OCI-LY1 (cell line): ENCODE results near the gene RABGEF1.

Experiments
- EZH2 ChIP-seq: fragments of 200-600 bp; sonication (generic), shearing (Covaris generic); IDR thresholded peaks from 2 replicates; pipeline ENCODE4 v1.8.0; 2017; ENCODE audit warnings: borderline replicate concordance, mixed run types, mild to moderate bottlenecking, antibody characterized with exemption, low read length, moderate library complexity, mixed read lengths
- TF ChIP-seq, protein P1 (sequence below): fragments of 200-600 bp; sonication (generic), shearing (Covaris generic); IDR thresholded peaks from 2 replicates; pipeline ENCODE4 v1.5.1; 2017; ENCODE audit warnings: mild to moderate bottlenecking, antibody characterized with exemption, low read length, moderate library complexity, mixed read lengths

DNA sequence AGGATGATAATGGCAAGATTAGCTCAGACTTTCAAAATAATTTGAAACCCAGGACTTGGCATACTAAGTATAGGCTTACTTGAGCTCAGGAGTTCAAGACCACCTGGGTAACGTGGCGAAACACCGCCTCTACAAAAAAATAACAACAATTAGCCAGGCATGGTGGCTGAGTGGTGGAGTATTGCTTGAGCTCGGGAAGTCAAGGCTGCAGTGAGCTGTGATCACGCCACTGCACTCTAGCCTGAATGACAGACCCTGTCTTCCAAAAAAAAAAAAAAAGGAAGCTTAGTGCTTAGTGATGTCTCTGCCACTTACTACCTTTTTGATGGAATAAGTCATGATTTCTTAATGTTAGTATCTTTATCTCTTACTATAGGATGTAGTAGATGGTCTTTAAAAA lies 25.5 kb downstream of the RABGEF1 start:
- TF ChIP-seq, protein P1, sequence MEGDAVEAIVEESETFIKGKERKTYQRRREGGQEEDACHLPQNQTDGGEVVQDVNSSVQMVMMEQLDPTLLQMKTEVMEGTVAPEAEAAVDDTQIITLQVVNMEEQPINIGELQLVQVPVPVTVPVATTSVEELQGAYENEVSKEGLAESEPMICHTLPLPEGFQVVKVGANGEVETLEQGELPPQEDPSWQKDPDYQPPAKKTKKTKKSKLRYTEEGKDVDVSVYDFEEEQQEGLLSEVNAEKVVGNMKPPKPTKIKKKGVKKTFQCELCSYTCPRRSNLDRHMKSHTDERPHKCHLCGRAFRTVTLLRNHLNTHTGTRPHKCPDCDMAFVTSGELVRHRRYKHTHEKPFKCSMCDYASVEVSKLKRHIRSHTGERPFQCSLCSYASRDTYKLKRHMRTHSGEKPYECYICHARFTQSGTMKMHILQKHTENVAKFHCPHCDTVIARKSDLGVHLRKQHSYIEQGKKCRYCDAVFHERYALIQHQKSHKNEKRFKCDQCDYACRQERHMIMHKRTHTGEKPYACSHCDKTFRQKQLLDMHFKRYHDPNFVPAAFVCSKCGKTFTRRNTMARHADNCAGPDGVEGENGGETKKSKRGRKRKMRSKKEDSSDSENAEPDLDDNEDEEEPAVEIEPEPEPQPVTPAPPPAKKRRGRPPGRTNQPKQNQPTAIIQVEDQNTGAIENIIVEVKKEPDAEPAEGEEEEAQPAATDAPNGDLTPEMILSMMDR, result no peak
- TF ChIP-seq EZH2, result no peak
